ENCODE results near the gene TPCN2.

TPCN2 gene

DNA sequence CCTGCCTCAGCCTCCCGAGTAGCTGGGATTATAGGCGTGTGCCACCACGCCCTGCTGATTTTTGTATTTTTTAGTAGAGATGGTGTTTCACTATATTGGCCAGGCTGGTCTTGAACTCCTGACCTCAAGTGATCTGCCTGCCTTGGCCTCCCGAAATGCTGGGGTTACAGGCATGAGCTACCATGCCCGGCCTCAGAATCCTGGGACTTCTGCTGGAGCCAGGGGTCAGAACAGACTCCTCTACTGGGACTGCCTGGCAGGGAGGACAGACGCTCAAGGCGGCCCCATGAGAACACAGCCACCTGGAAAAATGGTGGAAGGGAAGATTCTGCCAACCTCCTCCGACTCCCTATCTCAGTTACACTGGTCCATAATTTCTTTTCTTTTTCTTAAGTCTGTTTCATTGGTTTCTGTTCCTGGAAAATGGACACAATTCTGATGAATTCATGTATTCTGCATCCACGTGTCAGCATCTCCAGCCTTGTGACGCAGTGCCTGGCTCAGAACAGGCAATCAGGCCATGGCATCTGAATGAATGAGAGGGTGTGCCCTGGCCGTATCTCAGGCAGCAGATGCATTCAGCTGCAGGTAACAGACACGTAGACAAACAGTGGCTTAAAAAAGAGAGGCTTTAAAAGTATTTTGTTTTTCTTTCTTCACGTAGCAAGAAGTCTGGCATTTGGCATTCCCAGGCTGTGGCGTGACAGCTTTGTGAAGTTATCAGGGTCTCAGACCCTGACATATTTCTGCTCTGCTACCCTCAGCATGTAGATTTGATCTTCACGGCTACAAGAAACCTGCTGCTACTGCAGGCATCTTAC, 111.8 kb downstream of the TPCN2 start:
- TF ChIP-seq, protein P1, sequence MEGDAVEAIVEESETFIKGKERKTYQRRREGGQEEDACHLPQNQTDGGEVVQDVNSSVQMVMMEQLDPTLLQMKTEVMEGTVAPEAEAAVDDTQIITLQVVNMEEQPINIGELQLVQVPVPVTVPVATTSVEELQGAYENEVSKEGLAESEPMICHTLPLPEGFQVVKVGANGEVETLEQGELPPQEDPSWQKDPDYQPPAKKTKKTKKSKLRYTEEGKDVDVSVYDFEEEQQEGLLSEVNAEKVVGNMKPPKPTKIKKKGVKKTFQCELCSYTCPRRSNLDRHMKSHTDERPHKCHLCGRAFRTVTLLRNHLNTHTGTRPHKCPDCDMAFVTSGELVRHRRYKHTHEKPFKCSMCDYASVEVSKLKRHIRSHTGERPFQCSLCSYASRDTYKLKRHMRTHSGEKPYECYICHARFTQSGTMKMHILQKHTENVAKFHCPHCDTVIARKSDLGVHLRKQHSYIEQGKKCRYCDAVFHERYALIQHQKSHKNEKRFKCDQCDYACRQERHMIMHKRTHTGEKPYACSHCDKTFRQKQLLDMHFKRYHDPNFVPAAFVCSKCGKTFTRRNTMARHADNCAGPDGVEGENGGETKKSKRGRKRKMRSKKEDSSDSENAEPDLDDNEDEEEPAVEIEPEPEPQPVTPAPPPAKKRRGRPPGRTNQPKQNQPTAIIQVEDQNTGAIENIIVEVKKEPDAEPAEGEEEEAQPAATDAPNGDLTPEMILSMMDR (IDR thresholded peaks at IDR 0.05; ENCODE audit: control insufficient read depth, insufficient read depth, low read depth, low read length, missing control alignments), result no peak
- no peak for DNase-seq (ENCODE audit: low read depth)
- no peak overlapping the region for H3K4me3 ChIP-seq (ENCODE audit: control insufficient read depth, low read depth, low read length)

DNA sequence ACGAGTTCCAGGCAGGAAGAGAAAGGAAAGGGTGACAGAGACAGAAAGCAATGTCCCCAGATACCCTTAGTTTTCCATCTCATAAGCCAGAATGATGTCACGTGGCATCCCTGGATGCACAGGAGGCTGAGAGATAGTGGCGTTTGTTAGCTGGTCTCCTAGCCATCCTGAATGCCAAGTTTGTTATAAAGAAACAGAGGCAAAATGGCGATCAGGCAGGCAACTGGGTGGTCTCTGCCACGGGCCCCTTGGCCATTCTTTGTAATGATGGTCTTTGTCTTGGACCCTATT, 112.3 kb downstream of the TPCN2 start:
- DNase-seq (ENCODE audit: low read depth), result no peak
- TF ChIP-seq, protein P1 (IDR thresholded peaks at IDR 0.05; ENCODE audit: control insufficient read depth, insufficient read depth, low read depth, low read length, missing control alignments), result no peak
- no peak overlapping the region for H3K4me3 ChIP-seq (ENCODE audit: control insufficient read depth, low read depth, low read length)

DNA sequence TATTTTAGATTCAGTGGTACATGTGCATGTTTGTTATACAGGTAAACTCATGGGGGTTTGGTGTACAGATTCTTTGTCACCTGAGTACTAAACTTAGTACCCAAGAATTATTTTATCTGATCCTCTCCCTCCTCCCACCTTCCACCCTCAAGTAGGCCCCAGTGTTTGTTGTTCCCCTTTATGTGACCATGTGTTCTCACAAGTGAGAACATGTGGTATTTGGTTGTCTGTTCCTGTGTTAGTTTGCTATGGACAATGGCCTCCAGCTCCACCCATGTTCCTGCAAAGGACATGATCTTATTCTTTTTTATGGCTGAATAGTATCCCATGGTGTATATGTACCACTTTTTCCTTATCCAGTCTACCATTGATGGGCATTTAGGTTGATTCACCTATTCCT, 113.8 kb downstream of the TPCN2 start:
- TF ChIP-seq, protein P1 (IDR thresholded peaks at IDR 0.05; ENCODE audit: control insufficient read depth, insufficient read depth, low read depth, low read length, missing control alignments), result no peak

DNA sequence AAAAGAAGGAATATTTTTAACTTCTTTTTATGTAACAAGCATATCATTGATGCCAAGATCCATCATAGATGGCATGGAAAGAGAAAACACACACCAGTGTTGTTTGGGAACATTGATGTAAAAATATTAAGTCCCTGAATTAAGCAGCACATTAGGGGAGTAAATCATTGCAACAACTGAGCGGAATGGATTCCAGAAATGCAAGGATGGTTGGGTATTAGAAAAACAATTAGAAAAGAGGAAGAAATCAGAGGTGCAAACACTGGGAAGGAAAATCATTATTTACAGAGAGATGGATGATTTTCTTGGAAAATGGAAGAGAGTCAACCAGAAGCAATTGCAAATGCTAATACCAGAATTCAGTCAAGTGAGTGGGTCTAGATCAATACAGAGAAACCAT, 115.1 kb downstream of the TPCN2 start:
- TF ChIP-seq, protein P1 (IDR thresholded peaks at IDR 0.05; ENCODE audit: control insufficient read depth, insufficient read depth, low read depth, low read length, missing control alignments), result no peak
- DNase-seq (ENCODE audit: low read depth), result no peak
- no peak overlapping the region for H3K4me3 ChIP-seq (ENCODE audit: control insufficient read depth, low read depth, low read length)

More for the DNA sequence above, 113.8 kb downstream of the TPCN2 start:
- no peak overlapping the region for H3K4me3 ChIP-seq (ENCODE audit: control insufficient read depth, low read depth, low read length)
- no peak for DNase-seq (ENCODE audit: low read depth)

DNA sequence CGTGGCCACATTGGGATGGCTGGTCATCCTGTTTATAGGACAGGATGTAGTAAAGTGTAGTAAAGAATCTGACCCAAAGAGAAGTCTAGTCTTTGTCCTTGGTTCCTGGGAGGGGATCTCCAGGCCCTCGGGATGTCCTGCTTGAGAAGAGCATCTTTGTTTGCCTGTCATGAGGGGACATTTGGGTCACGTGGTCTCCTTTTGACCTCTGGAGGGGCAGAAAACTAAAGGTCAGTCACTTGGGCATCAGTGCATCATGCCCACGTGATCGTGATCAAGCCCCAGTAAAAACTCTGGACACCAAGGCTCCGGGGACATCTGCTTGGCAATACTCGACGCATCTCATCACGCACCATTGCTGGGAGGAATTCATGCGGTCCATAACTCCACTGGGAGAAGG, 116.1 kb downstream of the TPCN2 start:
- TF ChIP-seq, protein P1 (IDR thresholded peaks at IDR 0.05; ENCODE audit: control insufficient read depth, insufficient read depth, low read depth, low read length, missing control alignments), result no peak
- H3K4me3 ChIP-seq (ENCODE audit: control insufficient read depth, low read depth, low read length), result no peak overlapping the region
- DNase-seq (ENCODE audit: low read depth), result no peak

DNA sequence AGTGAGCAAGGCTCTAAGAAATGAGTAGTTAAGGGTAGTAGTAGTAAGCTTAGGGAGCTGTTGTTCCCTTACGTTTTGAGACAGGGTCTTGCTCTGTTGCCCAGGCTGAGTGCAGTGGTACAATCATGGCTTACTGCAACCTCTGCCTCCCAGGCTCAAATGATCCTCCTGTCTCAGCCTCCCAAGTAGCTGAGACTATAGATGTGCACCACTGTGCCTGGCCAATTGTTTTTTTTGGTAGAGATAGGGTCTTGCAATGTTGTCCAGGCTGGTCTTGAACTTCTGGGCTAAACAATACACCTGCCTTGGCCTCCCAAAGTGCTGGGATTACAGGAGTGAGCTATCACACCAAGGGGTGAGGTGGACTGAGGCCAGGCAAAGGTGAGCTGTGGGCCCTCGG, 117.0 kb downstream of the TPCN2 start:
- TF ChIP-seq, protein P1 (IDR thresholded peaks at IDR 0.05; ENCODE audit: control insufficient read depth, insufficient read depth, low read depth, low read length, missing control alignments), result no peak
- no peak overlapping the region for H3K4me3 ChIP-seq (ENCODE audit: control insufficient read depth, low read depth, low read length)
- no peak for DNase-seq (ENCODE audit: low read depth)
